ENCODE data around the gene PLB1.

The PLB1 gene

DNA sequence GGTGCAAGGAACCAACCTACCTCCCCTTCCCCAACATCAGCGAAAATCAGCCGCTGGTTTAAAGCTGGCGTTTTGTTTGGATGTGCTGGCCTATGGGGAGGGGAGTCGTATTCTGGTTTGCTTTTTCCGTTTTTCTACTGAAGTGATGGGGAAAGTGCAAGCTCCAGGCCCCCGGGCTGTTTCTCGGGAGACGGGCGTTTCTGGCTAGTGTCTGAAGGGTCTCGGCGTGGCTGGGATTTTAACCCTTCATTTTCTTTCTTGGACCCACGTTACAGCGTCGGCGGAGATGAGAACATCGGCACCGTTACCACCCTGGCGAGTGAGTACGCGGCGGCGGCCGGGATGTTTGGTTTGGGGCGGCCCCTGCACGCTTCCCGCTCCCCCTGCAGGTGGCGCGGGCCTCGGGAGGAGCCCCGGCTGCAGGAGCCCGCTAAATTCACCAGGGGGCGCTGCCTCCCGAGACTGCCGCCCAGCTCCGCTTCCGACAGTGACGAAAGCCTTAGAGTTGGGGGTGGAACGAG, 70.7 kb downstream of the PLB1 start:
- DNase-seq, result peak; percentile 95 to 96

DNA sequence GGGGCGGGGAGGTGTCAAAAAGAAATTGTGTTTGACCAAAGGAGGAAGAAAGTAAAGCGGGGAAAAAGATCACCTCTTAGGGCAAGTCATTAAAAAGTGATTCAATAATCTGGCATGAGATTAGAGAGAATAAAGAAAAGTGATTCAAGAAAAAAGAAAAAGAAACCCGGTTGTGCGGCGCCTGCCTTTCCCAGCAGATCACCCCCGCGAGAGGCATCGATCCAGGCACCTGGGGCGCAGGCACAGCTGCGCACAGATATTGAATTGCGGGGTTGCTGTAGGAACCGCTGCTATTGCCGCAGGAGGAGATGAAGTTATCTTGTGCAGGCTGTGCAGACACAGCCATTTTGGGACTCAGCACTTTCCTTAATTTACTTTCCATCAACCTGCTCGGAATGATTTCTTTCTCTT, 71.2 kb downstream of the PLB1 start:
- peak in 1 of 2 experiments; percentile 44 for DNase-seq

DNA sequence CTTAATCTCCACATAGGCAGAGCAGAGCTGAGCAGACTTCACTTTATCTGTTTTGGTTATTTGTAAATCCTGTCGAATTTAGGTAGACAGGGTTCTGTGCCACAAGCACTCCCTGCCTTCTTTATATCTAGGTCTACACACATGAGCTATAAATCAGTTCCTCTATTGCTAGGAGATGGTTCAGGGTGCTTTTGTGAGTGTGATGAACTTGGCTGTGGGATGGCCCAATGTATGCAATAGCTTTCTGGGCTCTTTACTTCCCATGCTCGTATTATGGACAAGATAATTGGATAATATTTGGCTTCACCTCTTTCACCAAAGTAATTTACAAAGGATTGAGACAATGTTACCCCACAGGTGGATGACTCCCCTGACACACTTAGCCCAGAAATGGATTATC, 72.2 kb downstream of the PLB1 start:
- DNase-seq, result no peak

DNA sequence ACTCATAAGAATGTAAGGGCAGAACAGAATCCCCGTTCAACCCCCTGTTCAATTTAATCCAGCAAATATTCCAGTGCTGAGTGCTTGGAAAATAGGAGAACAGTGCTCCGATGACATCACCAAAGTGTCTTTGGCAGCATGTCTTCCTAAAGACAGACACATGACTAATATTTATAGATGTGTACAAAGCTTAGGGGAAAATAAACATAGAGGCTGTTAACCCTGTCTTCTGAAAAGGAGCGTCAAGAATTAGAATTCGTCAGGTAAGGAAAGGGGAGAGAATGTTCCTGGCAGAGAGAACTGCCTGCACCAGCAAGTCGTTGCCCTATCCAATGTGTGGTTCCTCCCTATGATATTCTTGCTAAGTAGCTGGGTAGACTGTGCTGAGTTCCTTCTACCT, 72.7 kb downstream of the PLB1 start:
- no peak for DNase-seq

DNA sequence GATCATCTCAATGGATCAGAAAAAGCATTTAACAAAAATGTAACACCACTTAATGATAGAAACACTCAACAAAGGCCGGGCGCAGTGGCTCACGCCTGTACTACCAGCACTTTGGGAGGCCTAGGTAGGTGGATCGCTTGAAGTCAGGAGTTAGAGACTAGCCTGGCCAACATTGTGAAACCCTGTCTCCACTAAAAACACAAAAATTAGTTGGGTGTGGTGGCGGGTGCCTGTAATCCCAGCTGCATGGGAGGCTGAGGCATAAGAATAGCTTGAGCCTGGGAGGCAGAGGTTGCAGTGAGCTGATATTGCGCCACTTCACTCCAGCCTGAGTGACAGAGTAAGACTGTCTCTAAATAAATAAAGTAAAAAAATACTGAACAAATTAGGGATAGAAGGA, 74.6 kb downstream of the PLB1 start:
- DNase-seq, result no peak

DNA sequence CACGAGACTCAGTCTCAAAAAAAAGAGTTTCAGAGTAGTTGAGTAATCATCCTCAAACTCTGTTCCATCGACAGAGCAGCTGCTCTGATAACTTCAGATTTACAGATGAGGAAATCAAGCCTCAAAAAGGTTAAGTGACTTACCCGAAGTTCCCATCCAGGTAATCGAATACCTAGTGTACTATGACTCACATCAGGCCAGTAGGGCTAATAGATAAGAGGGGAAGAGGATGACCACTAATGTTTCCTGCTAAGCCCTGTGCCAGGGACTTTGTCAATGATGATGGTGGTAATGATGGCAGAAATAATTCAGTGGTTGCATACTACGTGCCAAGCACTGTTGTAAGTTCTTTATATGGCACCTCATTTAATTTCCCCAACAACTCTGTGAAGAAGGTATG, 80.9 kb downstream of the PLB1 start:
- no peak for DNase-seq

DNA sequence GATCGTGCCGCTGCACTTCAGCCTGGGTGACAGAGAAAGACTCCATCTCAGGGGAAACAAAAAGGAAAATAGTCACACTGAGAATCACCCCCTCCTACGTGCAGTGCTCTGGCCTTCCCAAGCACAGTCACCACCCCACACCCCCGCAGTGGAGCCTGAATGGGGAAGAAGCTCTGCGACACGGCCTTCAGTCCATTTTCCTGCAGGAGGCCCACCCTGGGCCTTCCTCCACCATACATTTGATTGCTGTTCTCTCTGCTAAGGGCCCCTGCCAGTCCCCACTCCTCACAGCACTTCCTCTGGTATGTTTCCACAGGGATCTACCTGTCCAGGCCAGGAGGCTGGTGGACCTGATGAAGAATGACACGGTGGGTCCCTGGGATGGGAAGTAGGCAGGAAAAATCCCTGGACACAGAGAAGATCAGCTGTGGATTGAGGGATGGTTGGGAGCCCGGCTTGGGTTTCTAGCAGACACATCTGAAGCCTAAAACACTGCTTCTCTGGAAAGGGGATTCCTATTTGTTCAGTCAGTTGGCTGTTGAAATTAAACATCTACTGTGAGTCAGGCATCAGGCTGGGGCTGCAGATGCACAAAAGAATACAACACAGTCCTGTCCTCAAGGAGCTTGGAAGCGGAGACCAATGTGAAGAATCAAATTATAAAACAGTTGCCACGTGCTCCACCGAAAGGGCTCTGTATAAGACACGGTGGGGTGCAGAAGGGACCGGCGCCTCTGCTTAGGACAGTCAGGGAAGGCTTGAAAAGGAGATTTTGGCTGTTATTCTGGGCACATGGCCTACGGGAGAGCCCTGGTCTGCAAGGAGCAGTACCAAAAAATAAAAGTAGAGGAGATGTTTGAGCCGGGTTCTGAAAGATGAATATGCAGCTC, 82.2 kb downstream of the PLB1 start:
- DNase-seq, result no peak

DNA sequence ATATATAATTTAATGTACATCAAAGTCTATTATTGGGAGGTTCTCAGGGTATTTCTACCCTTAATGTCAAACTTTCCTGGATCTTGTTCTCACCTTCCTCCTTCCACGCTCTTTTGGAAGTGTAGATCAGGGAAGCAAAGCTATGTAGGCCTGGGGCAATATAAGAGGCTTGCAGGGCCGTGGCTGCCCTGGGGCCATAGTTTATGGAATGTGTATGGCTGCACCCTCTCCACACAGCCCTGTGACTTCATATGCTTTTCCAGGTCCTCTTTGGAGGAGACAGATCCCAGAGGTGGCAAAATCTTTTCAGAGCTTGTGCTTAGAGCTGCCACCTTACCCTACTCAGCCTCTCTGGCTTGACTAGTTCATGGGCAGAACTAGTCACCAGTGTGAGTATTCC, 82.9 kb downstream of the PLB1 start:
- no peak for DNase-seq

DNA sequence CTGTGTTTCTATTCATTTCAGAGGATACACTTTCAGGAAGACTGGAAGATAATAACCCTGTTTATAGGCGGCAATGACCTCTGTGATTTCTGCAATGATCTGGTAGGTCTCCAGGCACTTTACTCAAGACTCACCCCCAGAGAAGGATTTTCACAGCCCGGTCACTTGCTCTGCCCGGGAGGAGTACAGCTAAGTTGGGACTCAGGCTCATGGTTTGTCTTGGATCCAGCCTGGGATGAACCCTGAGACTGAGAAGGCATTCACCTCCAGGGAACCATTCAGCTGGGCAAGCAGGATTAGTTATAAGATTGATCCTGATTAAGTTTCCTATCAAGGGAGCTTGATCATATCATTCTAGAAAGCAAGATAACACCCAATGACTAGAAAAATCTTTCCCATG, 83.7 kb downstream of the PLB1 start:
- no peak for DNase-seq

DNA sequence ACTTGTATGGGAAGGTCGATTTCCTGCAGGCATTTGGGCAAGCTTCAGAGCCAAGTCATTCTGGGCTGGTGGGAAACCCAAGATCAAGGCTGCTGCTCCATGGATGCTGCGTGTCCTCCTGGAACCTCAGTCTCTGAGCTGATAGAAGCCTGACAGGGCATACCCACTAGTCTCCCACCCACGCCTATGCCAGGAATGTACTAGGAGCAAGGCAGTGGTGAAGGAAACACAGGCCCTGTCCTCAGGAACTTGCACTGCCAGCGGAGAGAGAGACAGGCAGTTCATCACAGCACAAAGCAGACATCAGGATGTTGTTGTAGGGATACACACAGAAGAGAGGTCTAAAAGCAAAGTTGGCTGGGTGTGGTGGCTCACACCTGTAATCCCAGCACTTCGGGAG, 84.2 kb downstream of the PLB1 start:
- DNase-seq, result peak in 1 of 2 experiments; percentile 12

DNA sequence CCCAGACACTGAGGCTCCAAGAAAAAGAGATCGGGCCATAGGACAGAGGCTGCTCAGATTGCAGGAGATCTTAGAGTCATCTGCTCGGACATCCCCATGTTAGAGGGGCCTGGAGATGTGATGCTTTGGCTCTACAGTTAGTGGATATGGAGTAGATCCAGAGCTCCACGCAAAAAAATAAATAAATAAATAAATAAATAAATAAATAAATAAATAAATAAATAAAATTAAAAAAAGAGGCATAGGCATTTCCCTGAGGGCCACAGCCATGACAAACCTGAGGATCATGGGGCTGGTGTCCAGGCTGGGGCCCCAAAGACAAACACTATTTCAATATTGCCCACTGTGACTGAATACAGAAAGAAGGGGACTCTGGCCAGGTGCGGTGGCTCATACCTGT, 85.5 kb downstream of the PLB1 start:
- DNase-seq, result no peak

DNA sequence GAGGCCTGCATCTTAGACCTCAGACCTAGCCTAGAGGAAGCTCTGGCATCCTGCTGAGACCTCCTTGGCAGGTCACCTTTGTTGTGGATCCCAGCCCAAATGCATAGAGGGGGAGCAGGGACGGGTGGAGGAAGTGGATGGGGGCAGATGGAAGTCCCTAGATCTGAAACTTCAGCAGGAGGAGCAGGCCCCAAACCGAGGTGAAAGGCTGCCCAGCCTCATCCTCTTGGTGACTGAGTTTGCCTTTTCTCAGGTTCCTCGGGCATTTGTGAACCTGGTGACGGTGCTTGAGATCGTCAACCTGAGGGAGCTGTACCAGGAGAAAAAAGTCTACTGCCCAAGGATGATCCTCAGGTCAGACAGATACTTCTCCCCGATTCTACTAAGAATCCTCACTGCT, 86.3 kb downstream of the PLB1 start:
- no peak for DNase-seq

DNA sequence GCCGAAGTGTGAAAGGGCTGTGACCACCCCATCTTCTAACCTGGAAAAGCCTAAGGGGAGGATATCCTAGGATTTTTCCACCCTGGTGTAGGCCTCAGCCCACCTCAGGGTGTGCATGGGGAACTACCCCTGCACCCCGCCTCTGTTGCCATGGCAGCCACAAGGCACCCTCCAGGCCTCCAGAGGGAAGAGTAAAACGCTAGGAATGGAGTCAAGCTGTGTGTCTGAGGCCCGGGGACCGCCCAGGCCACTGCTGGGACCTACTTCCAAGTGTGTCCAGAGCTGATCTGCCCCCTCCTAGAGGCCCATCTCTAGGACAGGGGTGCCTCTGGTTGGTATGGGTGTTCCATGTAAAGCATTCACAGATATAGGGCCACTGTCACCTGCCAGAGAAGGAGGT, 86.7 kb downstream of the PLB1 start:
- DNase-seq, result no peak

DNA sequence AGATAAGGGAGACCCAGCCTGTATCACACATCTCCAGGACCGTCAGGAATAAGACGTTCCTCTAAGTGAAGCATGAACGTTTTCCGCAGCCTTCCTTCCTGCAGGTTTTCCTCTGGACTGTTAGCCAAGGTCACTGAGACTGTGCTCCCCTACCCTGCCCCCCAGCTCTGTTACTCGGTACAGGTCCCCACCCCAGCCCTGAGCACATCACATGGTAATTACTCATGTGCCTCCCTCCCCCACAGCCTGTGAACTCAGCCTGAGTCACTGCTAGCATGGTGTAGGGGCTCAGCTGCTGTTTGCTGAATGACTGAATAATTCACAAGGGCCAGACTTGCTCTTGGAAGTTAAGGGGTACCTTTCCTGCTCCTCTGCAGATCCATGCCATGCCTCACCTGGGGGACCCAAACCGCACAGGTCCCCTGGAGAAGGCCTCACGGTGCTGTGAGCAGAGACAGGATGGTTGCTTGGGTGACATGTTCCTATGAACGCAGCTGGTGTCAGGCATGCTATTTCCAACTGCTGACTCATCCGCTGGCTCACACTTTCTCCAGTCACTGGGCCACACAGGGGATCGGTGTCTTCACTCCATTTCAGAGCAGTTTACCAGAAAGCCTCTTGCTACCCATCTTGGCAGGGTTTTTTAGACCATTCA, 88.2 kb downstream of the PLB1 start:
- DNase-seq, result peak; percentile 87 to 88

DNA sequence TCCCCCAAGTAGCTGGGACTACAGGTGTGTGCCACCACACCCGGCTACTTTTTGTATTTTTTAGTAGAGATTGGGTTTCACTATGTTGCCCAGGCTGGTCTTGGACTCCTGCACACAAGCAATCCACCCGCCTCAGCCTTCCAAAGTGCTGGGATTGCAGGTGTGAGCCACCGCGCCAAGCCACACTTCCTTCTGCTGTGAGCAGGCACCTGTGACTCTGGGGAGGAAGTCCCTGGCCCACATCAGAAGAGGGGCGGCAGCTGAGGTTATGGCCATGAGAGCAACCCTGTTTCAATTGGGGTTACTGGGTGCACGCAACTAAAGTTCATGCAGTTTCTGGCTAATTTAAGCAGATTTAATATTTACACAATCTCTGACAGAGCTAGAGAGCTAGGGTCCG, 91.0 kb downstream of the PLB1 start:
- peak; percentile 50 to 58 for DNase-seq

DNA sequence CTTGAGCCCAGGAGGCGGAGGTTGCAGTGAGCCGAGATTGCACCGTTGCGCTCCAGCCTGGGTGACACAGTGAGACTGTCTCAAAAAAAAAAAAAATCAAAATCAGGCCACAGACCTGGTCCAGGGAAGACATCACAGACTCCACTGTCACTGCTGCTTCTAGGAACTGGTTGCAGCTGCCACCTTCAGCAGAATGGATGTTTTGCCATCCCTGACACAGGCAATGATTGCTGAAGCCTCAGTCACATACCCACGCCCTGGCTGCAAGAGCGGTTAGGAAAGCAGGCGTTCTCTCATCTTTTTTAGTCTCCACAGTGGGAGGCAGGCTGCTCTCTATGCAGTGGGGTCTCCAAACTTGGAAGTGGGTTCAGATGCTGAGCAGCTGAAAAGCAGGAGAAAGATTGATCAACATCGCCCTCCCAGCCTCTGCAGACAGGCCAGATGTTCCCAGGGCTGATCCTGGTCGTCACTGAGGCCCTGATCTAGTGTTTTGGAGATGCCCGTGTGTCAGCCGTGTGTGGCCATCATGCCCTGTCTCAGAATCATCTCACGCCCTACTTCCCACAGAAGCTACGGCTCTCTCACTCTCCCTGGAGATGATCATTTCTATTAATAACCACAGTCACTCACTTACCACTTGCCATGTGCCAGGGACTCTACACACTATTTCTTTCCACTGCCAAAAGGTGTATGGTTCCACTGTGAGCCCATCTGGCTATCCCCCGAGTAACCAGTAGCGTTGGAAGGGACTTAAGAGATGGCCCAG, 91.8 kb downstream of the PLB1 start:
- DNase-seq, result no peak

DNA sequence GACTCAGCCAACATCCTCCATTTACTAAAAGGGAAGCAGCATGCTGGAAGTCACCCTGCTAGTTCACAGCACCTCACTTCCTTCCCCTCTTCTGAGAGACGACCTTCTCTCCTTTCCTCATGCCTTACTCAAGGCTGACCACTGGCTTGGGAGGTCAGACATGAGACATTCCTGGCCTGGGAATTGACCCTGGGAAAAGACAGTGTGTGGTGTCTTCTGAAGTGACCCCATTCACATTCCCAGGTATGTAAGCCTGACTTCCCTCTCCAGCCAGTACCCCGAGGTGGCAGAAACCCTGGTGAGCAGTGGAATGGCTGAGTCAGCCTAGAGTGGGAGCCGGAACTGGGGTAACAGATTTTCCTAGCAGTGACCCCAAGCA, 92.4 kb downstream of the PLB1 start:
- DNase-seq, result no peak

DNA sequence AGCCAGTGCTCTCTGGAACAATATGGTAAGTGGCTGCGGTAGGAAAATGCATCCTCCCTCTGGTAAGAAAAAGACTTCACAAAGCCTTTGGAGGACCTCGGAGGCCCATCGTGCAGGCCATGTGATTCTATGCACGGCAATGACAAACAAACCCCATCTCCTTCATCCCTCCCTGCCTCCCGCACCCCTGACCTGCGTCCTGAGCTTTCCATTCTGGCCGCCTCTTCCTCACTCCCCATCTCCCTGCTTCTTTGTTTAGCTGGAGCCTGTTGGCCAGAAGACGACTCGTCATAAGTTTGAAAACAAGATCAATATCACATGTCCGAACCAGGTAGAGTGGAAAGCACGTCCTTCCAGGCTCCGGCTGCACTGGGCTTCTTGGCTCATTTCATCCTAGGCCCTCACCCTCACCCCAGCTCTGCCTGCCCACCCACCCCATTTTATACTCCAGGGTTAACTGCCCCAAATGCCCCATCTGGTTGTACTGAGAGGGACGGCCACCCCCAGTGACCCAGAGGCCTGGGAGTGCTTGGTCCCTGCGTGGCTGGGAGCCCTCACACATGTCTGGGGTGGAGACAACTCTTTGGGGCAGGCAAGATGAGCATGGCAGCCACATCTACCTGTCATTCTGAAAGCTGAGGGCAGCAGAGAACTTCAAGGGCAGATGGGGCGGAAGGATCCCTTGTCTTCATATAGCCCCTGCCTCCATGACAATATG, 94.0 kb downstream of the PLB1 start:
- no peak for DNase-seq

DNA sequence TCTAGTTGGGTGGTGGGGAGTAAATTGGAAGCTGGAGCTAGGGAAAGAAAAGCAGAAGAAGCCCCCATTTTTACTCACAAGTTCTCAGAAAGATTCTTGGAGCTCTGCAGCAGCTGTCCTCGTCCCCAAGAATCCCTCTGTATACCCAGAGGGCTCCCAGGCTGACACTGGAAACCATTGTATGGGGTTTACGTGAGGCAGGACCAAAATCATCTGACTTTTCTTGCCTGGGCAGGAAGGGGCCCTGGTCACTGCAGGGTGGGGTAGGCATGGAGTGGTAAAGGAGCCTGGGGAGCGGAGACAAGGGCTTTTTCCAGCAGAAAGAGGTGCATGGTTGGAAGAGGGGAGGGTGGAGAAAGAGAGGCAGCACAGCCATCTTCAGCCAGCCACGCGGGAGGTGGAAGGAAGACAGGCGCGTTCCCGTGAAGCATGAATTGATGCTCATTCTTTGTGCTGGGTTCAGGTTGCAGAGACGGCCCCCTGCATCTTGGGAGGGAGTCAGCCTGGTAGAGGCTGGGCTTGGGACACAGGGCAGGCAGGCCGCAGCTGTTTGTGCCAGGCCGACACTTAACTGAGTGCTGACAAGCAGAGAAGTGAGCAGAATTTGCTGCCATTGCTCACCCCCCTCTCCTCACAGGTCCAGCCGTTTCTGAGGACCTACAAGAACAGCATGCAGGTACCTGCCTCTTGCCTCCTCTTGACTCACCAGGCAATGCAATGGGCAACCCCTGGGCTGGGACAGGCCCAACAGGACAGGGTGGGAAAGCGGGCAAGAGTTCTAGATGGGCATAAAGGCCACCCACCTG, 94.8 kb downstream of the PLB1 start:
- no peak for DNase-seq

DNA sequence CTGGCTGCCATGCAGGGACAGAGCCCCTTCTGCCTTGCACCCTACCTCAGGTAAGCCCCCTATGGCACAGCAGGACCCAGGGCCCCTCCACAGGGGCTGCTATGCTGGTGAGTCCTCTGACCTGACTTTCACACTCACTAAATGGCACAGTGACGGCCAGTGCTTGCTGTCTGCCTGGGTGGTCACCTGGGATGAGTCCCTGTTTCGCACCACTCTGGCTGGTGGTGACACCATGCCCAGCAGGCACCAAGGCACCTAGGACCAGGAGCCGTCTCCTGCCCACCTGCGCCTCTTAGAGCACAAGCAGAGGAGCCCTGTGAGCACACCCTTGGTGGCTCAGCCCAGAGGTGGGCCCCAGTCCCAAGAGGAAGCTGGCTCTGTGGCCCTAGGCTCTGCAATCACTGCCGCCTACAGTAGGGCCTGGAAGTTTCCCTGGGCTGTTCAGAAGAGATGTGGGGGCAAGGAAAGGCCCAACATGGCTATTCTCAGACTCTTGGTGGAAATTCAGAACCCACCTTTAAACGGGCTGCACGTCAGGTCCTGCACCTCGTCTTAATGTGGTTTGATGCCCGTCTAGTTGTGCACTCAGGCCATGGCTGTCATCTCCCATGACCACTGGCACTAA, 96.0 kb downstream of the PLB1 start:
- DNase-seq, result peak in 1 of 2 experiments; percentile 14

DNA sequence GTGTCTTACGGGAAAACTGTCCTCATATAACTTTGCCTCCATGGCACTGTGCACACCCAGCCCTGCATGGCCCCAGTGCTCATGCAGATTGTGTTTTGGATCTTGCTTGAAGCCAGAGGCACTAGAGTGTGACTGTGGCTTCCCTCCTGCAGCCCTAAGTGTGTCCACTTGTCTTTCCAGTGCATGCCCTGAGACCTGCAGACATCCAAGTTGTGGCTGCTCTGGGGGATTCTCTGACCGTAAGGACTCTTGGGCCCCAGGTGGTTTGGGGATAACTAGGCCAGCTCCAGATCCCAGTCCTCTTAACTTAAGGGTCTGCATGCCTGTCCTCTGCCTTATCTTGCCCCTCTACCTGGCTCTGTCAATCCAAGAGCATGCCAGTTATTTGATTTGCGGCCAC, 96.6 kb downstream of the PLB1 start:
- DNase-seq, result peak in 1 of 2 experiments; percentile 13

Data from activated T-cell treated with anti-CD3 and anti-CD28 coated beads, Interleukin-2, amount 50 U/mL, for 48 hours (primary cell).